ENCODE measurements around the gene PTGIS.

Gene PTGIS

GRCh38 chr20:49556621-49557020, 11.3 kb downstream of the PTGIS start:
- no peak for DNase-seq

DNA sequence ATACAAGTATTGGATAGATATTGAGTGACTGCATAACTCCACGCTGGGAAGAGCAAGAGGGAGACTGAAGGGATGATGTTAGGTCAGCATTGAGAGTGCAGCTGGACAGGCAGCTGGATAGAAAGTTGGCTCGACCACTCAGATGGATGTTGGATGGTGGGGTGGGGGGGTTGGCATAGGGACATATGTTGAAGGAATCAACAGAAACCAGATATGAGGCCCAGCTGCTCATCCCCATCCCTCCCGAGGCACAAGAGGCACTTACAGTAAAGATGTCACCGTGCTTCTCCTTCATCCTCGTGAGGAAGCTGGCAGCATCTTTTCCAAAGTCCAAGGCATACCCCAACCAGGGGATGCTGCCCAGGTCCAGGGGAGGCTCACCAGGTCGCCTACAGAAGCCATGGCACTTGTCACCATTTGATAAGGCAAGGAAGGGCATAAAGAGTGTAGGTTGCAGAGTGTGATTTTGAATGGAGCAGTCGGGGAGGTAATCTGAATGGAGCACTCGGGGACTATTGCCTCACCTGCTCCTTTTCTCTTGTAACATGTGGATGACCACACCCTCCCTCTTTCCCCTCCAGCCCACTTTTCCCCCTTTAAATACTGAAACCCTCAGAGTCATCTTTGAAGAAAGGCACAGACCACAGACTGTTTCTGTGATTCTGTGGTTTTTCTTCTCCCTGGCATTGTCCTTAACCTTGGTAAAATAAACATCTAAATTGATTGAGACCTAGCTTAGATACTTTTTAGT, 18.0 kb downstream of the PTGIS start:
- no peak for DNase-seq

GRCh38 chr20:49548371-49548947, 19.5 kb downstream of the PTGIS start:
- no peak for DNase-seq

- no peak for DNase-seq
These were observed 22.4 kb downstream of the PTGIS start for GRCh38 chr20:49545572-49545971.

- DNase-seq: no peak
These were observed 23.4 kb downstream of the PTGIS start for GRCh38 chr20:49544535-49544934.

DNA sequence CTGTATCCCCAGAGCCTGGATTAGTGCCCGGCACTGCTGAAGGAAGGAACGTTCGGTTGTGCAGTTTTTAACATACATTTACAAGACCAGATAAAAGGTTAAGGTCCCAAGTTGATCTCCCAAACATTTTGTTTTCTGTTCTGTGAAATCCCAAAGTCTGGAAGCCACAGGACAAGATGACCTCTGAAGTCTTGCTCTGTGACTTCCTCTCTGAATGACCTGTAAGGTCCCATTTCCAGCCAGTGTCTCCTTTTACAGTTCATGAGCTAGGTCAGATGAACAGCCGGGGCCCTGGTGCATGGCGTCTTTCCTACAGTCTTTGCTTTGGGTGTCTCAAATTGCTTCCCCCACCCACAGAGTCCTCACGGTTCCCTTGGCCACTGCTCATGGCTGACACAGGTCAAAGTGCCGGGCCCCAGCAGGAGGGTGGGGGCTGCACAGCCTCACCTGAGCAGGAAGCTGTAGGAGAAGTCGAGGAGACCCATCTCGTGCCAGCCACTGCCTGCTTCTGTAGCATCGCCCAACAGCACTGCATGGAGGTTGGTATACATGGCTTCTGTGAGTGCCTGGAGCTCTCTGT, 24.0 kb downstream of the PTGIS start:
- DNase-seq: no peak

- DNase-seq: no peak
These were observed 24.7 kb downstream of the PTGIS start for GRCh38 chr20:49543071-49543857.

GRCh38 chr20:49542514-49542991, 25.4 kb downstream of the PTGIS start:
- DNase-seq: no peak

DNA sequence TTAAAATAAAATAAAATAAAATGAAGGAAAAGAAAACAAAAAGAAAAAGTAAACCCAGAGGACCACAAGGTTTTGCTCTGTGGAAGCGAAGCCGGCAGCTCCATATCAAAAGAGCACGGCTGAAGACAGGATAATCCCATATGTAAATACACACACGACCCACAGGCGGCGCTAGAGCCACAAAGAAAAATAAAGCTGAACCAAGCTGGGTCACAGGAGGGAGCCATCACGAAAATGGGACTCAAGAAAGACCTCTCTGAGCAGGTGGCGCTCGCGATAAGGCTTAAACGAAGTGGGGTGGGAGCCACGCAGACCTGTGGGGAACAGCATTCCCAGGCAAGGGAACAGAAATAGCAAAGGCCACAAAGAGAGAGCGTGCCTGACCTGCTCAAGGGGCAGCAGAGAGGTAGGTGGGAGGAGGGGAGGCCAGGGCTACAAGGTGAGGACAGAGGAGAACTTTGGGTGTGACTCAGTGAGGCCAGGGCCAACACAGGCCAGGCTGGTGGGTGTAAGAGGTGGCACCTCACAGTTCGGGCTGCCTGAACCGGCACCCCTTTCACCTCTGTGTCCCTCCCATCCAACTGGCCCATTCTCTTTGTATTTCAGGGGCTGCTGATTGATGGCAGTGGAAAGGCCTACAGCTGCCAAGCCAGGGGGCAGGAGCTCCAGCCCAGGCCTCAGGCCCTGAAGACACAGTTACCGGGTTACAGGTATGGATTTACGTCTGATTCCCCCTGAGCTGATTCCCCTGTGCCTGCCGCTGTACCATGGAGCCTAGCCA, 26.0 kb downstream of the PTGIS start:
- DNase-seq: peak; percentile 50

DNA sequence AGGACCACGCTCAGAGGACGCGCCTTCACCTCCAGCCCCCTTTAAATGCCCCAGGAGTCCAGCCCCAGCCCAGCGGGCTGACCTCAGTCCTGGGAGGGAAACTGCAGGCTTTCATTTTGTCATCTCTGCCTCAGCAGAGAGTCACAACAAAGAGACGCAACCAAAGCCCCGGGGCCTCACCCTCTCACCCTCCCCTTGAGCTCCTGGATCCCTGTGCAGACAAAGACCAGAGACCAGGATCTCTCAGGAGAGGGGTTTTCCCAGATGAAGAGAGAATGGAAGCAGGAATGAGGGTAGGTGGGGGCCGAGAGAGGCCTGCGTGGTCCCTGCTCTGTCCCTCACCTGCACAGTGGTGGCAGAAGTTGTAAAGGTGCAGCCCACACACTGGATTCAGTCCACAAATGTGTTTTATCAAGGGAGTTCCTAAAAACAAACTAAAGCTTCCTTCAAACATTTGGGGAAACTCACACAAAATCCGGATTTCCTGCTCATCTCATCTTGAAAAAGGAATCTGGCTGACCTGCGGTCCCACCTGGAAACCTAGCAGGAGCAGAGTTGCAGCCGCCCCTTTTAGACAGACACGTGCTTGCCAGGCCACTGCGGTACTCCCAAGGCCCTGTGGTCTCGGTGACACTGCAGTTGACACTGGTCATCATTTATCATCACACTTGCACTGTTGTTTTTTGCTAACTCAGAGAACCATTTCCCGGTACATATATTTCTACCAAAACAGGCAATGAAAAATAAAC, 27.1 kb downstream of the PTGIS start:
- no peak for DNase-seq

- DNase-seq: no peak
These were observed 27.7 kb downstream of the PTGIS start for GRCh38 chr20:49540232-49540620.

- no peak for DNase-seq
These were observed 28.3 kb downstream of the PTGIS start for GRCh38 chr20:49539481-49540231.

DNA sequence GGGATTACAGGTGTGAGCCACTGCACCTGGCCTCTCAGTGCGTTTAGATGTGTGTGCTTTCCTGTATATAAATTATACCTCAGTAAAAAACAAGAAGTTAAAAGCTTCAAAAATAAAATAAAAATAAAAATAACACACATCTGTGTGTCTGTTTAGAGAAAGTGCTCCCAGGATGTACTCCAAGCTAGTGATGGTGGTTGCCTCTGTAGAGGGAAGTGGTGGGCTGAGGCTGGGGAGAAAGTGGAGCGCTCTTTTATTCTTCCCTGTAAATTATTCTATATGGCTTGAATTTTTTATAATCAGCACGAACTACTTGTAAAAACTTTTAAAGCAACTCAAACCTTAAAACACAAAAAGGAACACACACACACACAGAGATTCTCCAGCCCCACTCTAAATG, 29.0 kb downstream of the PTGIS start:
- no peak for DNase-seq

DNA sequence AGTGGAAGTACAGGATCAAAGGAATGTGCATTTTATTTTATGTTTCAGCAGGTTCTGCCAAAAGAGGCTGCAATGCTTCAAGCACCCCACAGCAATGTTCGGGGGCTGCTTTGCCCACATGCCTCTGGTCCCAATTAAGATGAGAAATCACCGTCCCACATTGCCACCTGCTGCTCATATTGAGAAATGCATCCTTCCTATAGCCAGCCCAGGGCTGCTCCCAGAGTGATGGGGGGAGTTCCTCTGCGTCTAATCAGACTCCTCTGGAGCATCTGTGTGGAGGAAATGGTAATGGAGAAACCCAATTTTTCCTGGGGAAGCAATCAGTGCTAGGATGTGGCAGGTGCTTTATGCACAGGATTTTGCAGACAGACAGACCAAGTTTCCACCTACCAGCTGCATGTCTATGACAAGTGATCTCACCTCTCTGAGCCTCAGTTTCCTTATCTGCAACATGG, 33.7 kb downstream of the PTGIS start:
- peak; percentile 60 for DNase-seq

DNA sequence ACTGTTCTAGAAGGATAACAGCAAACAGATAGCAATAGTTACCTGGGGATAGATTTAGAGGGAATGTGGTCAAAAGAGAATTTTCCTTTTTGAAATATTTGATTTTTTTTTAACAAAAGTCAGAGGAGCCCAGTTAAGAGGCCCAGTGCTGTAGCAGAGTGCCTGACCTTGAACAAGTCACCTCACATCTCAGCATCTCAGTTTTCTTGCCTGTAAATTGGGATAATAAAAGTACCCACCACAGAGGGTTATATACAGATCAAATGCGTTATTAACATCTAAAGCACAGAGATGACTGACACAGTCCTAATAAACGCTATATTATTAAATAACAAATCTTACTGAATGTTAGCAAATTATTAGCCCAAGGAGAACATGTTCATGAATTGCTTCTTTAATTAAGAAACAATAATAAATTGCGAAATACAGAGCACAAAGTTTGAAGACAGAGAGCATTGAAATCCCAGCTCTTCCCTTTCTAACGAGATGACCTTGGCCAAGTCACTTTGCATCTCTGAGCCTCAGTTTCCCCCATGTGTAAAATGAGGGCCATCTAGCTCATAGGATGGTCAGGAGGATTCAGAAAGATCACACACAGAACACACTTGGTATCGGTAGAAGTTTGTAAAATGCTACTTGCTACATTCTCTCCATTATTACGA, 35.5 kb downstream of the PTGIS start:
- DNase-seq: no peak

DNA sequence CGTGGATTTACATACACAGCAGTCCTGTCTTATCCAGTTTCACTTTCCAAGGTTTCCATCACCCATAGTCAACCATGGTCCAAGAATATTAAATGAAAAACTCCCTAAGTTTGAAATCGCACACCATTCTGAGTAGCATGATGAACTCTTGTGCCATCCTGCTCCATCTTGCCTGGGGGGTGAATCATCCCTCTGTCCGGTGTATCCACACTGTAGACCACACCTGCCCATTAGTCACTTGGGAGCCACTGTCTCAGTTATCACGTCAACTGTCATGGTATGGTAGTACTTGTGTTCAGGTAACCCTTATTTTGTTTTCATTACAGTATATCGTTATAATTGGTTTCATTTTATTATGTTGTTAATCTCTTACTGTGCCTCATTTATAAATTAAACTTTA, 38.5 kb downstream of the PTGIS start:
- DNase-seq: no peak

- DNase-seq: no peak
These were observed 41.4 kb downstream of the PTGIS start for GRCh38 chr20:49526568-49526967.

GRCh38 chr20:49526056-49526455, 41.9 kb downstream of the PTGIS start:
- no peak for DNase-seq

- DNase-seq: no peak
These were observed 44.1 kb downstream of the PTGIS start for GRCh38 chr20:49523767-49524360.

DNA sequence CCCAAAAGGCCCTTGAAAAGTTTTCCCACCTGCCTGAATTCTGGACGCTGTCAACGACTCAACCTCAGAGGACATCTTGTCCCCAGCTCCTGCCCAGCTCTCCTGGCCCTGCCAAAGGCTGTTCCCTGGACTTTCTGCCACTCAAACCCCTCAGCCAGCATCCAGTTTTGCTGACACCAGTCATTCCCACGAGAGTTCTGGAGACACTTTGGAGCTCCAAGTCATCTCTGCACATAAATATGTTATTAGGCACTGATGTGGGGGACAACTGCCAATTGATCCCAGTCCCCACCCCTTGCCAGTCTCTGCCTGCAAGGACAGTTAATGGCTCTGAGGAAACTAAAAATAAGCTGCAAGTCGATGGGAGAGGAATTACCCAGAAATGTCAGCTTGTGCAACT, 46.6 kb downstream of the PTGIS start:
- no peak for DNase-seq

Measured in NCI-H1105 (cell line).